Stimulated activated naive CD8-positive, alpha-beta T cell treated with anti-CD3 and anti-CD28 coated beads, Interleukin-15, Interleukin-2, amounts not matched to agents 100 ng/mL and 50 ng/mL, for 24 hours (primary cell): ENCODE results near the gene FAM210B.
"Not testable (repeated sequence)": the region's sequence is repeated elsewhere in the genome, so short reads cannot be mapped to it uniquely, and the experiment has no call there.

Experiments
- H3K27ac Mint-ChIP-seq: one replicate; pipeline ENCODE4 v1.8.0; 2021; ENCODE audit warnings: mild to moderate bottlenecking, mixed read lengths
- H3K27me3 Mint-ChIP-seq: one replicate; pipeline ENCODE4 v1.8.0; 2021; ENCODE audit warnings: mixed read lengths
- H3K36me3 Mint-ChIP-seq: one replicate; pipeline ENCODE4 v1.8.0; 2021; ENCODE audit warnings: low read depth, mixed read lengths
- H3K4me1 Mint-ChIP-seq: one replicate; pipeline ENCODE4 v1.8.0; 2021; ENCODE audit warnings: low read depth, mixed read lengths
- H3K4me3 Mint-ChIP-seq: one replicate; pipeline ENCODE4 v1.8.0; 2021; ENCODE audit warnings: mild to moderate bottlenecking, mixed read lengths
- H3K9me3 Mint-ChIP-seq: one replicate; pipeline ENCODE4 v1.8.0; 2021; ENCODE audit warnings: mixed read lengths

The FAM210B gene

DNA sequence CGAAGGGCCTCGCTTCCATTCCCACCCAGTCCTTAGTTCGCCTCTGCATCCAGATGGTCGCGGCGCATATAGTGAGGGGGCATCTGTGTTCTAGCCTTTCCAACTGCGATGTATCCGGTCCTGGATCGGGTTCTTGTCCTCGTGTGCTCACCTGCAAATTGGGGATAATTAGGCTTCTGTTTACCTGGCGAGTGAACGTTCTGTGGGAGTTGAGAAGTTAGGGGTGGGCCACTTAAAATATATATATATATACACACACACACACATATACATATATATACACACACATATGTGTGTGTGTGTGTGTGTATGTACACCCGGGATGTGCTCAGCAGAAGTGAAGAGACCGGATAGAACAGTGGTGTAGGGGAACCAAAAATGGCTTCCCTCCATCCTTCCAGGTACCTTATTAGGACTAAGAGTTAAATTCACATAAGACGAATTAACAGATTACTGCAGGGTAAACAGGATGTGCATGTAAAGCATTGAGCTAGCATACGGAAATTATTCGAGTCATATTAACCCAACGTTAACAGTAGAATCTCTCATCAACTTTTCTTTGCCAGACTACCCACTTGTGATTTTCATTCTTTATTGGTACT lies 34.2 kb downstream of the FAM210B start:
- Mint-ChIP-seq H3K9me3 (no peaks in the 10 kb centered on the region), H3K36me3 (peaks cover 55% of the 10 kb centered on the region), H3K4me1 (peaks cover 40% of the 10 kb centered on the region), H3K27ac (no peak overlapping the region), H3K27me3 (no peaks in the 10 kb centered on the region), H3K4me3 (no peak overlapping the region)

DNA sequence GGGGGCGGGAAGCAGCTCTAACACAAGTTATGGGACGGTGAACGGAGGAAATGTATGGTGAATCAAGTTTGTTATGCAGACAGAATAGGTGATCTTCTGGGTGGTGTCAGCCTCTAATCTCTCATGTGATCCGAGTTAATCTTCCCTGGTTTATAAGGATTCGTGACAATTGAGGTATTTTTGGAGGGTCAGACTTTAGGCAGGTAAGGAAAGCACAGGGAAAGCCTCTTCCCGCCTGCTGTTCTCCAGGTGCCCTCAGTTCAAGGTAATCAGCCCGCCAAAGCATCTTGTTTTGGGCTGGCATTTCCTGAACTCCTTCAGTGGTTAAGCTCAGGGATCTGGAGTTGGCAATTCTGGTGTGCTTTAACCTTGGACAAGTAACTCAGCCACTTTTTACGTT lies 34.9 kb downstream of the FAM210B start:
- no peak overlapping the region for H3K27ac Mint-ChIP-seq
- peaks cover 56% of the 10 kb centered on the region for H3K36me3 Mint-ChIP-seq
- H3K9me3 Mint-ChIP-seq: no peaks in the 10 kb centered on the region
- no peak overlapping the region for H3K4me3 Mint-ChIP-seq
- H3K4me1 Mint-ChIP-seq: peaks cover 40% of the 10 kb centered on the region
- H3K27me3 Mint-ChIP-seq: no peaks in the 10 kb centered on the region

- Mint-ChIP-seq H3K36me3 (peaks cover 56% of the 10 kb centered on the region), H3K27ac (peak overlapping the region; percentile 12), H3K27me3 (no peaks in the 10 kb centered on the region), H3K4me1 (peaks cover 35% of the 10 kb centered on the region), H3K4me3 (no peak overlapping the region), H3K9me3 (no peaks in the 10 kb centered on the region)
Observed at GRCh38 chr20:56395166-56395565, 36.4 kb downstream of the FAM210B start.

DNA sequence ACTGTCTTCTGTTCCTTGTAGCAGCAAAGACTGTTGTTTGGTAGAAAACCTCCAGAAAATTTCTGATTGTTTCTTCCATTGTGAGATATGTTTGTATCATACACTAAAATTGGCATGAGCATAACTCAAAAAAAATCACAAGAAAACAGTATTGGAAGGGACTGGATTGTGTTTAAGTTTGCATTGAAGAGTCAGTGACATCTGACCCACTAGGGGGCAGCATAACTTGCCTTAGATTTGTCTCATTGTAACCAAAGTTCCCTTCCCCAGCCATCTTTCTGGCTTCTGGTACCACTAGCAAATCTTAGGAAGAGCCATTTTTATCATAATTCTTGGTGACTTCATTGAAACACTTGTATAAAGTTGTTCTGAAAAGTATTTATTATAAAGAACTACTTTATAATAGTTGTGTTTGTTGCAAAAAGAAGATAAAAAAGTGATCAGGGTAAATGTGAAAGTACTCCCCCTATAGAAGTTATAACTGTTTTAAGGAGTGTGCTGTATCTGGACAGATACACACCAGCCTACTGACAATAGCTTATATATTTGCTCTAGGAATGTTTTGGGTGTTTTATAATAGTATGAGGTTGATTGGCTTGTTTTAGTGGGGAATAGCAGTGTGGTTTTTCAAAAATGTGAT lies 41.3 kb downstream of the FAM210B start:
- no peak overlapping the region for H3K27ac Mint-ChIP-seq
- no peaks in the 10 kb centered on the region for H3K9me3 Mint-ChIP-seq
- peaks cover 82% of the 10 kb centered on the region for H3K36me3 Mint-ChIP-seq
- H3K4me3 Mint-ChIP-seq: no peak overlapping the region
- H3K4me1 Mint-ChIP-seq: peaks cover 9% of the 10 kb centered on the region
- no peaks in the 10 kb centered on the region for H3K27me3 Mint-ChIP-seq

DNA sequence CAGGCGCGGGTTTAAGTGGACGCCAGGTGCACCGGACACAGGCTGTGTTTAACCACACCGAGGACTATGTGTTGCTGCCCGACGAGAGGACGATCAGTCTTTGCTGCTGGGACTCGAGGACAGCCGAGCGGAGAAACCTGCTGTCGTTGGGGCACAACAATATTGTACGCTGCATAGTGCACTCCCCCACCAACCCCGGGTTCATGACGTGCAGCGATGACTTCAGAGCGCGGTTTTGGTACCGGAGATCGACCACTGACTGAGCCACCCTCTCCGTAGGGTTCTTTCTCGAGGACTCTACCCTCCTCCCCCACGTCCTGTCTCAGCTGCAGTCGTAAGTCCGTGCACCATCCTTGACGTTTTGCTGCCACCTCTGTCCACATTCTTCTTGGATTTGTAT lies 44.7 kb downstream of the FAM210B start:
- H3K27ac Mint-ChIP-seq: peak overlapping the region; percentile 45
- no peaks in the 10 kb centered on the region for H3K27me3 Mint-ChIP-seq
- peaks cover 15% of the 10 kb centered on the region for H3K4me1 Mint-ChIP-seq
- no peaks in the 10 kb centered on the region for H3K9me3 Mint-ChIP-seq
- no peak overlapping the region for H3K4me3 Mint-ChIP-seq
- peaks cover 81% of the 10 kb centered on the region for H3K36me3 Mint-ChIP-seq

GRCh38 chr20:56405356-56405755 lies 46.6 kb downstream of the FAM210B start:
- H3K27me3 Mint-ChIP-seq, H3K4me3 Mint-ChIP-seq, H3K27ac Mint-ChIP-seq, H3K9me3 Mint-ChIP-seq: not testable (repeated sequence)
- Mint-ChIP-seq H3K4me1 (peaks cover 13% of the 10 kb centered on the region), H3K36me3 (peaks cover 74% of the 10 kb centered on the region)

GRCh38 chr20:56406910-56407309 lies 48.1 kb downstream of the FAM210B start:
- no peaks in the 10 kb centered on the region for H3K9me3 Mint-ChIP-seq
- peaks cover 63% of the 10 kb centered on the region for H3K36me3 Mint-ChIP-seq
- H3K4me3 Mint-ChIP-seq: no peak overlapping the region
- H3K27ac Mint-ChIP-seq: no peak overlapping the region
- no peaks in the 10 kb centered on the region for H3K27me3 Mint-ChIP-seq
- peaks cover 20% of the 10 kb centered on the region for H3K4me1 Mint-ChIP-seq

GRCh38 chr20:56409521-56409920 lies 50.7 kb downstream of the FAM210B start:
- no peaks in the 10 kb centered on the region for H3K27me3 Mint-ChIP-seq
- no peak overlapping the region for H3K27ac Mint-ChIP-seq
- H3K36me3 Mint-ChIP-seq: peaks cover 62% of the 10 kb centered on the region
- H3K4me1 Mint-ChIP-seq: peaks cover 46% of the 10 kb centered on the region
- H3K9me3 Mint-ChIP-seq: no peaks in the 10 kb centered on the region
- H3K4me3 Mint-ChIP-seq: no peak overlapping the region

DNA sequence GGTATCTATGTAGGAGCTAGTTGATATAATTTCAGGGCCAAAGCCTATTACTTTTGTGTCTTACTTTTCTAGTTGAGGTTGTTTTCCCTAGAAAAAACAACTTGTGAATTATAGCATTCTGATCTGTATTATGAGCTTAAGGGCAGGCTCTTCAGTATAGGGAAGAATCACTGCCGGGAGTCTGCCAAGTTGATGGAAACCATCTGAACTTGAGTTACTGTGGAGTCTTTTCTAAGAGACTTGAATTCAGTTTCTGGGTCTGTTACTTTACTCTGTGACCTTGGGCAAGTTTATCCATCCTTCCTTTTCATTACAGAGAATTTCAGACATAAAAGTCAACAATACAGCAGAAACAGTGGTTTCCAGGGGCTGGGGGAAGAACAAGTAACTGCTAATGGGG lies 51.2 kb downstream of the FAM210B start:
- Mint-ChIP-seq H3K27ac (no peak overlapping the region), H3K27me3 (no peaks in the 10 kb centered on the region), H3K4me3 (no peak overlapping the region), H3K36me3 (peaks cover 59% of the 10 kb centered on the region), H3K9me3 (no peaks in the 10 kb centered on the region), H3K4me1 (peaks cover 50% of the 10 kb centered on the region)

DNA sequence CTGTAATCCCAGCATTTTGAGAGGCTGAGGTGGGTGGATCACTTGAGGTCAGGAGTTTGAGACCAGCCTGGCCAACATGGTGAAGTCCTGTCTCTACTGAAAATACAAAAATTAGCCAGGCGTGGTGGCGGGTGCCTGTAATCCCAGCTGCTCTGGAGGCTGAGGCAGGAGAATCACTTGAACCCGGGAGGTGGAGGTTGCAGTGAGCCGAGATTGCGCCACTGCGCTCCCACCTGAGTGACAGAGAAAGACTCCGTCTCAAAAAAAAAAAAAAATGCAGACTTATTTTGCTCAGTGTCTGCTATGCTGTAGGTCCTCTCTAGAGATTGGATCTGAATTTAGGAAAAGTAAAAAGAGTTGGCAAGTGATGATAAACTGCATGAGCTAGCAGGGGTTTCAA lies 52.5 kb downstream of the FAM210B start:
- Mint-ChIP-seq H3K4me3 (peak overlapping the region; percentile 80), H3K27ac (peak overlapping the region; percentile 88), H3K4me1 (peaks cover 54% of the 10 kb centered on the region), H3K36me3 (peaks cover 49% of the 10 kb centered on the region)
- H3K9me3 Mint-ChIP-seq, H3K27me3 Mint-ChIP-seq: not testable (repeated sequence)

- Mint-ChIP-seq H3K4me3 (peak within 1 kb of the TSS; percentile 80), H3K9me3 (no peaks in the 10 kb centered on the region), H3K27me3 (no peaks in the 10 kb centered on the region), H3K27ac (peak within 1 kb of the TSS; percentile 88), H3K4me1 (peaks cover 60% of the 10 kb centered on the region), H3K36me3 (peaks cover 50% of the 10 kb centered on the region)
Observed at GRCh38 chr20:56411759-56412472, 53.1 kb downstream of the FAM210B start, which contains the start of gene CASS4. Gene CASS4 (plus strand): TSS chr20:56412260. CDS start chr20:56412459, 199 bp downstream.

DNA sequence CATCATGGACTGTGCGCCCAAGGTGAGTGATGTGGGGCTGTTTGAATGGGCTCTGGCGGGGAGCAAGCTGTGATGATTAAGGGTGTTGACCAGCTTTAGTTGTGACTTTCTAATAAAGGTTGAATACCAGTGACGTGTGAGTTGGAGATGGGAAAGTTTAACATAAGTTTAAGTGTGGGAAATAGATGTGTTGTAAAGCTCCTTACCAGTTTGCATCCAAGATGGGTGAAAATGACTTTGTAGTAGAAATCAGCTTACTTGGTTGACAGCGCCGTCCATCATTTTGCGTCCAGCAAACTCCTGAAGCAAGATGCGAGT lies 53.7 kb downstream of the FAM210B start:
- Mint-ChIP-seq H3K9me3 (no peaks in the 10 kb centered on the region), H3K27ac (peak overlapping the region; percentile 88), H3K27me3 (no peaks in the 10 kb centered on the region), H3K36me3 (peaks cover 50% of the 10 kb centered on the region), H3K4me1 (peaks cover 65% of the 10 kb centered on the region), H3K4me3 (peak overlapping the region; percentile 80)

GRCh38 chr20:56412949-56413348 lies 54.2 kb downstream of the FAM210B start:
- H3K27ac Mint-ChIP-seq: peak overlapping the region; percentile 88
- peaks cover 50% of the 10 kb centered on the region for H3K36me3 Mint-ChIP-seq
- H3K9me3 Mint-ChIP-seq: no peaks in the 10 kb centered on the region
- H3K27me3 Mint-ChIP-seq: no peaks in the 10 kb centered on the region
- H3K4me1 Mint-ChIP-seq: peaks cover 70% of the 10 kb centered on the region
- peak overlapping the region; percentile 80 for H3K4me3 Mint-ChIP-seq

GRCh38 chr20:56414842-56415765 lies 56.3 kb downstream of the FAM210B start:
- Mint-ChIP-seq H3K4me1 (peaks cover 87% of the 10 kb centered on the region), H3K9me3 (no peaks in the 10 kb centered on the region), H3K36me3 (peaks cover 43% of the 10 kb centered on the region), H3K4me3 (peak overlapping the region; percentile 17), H3K27me3 (no peaks in the 10 kb centered on the region), H3K27ac (peak overlapping the region; percentile 74)

DNA sequence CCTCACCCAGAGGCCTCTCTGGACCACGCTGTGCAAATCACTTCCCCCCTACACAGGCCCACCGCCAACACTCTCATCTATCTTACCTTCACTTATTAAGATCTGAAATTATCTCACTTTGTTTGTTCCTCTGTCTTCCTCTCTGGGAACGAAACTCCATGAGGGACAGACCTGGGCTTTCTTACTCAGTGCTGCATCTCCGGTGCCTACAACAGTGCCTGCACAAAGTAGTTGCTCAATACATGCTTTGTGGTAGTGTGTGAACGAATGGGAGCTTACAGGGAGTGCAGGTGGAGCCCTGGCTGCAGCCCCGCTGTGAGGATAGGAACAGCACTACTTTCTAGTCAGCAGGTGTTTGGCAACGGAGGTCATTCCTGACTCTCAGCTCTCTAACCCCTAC lies 58.6 kb downstream of the FAM210B start:
- H3K4me1 Mint-ChIP-seq: peaks cover 93% of the 10 kb centered on the region
- no peaks in the 10 kb centered on the region for H3K9me3 Mint-ChIP-seq
- peaks cover 37% of the 10 kb centered on the region for H3K36me3 Mint-ChIP-seq
- H3K27ac Mint-ChIP-seq: peak overlapping the region; percentile 94
- H3K4me3 Mint-ChIP-seq: no peak overlapping the region
- no peaks in the 10 kb centered on the region for H3K27me3 Mint-ChIP-seq
